H9 (cell line): ENCODE measurements around the gene LMF1. TPM values are rescaled to one million over a fixed set of nuclear protein-coding genes. Genes with fewer than 3 reads are reported as not detected.

Source experiments
- DNase-seq: peaks from one replicate; pipeline ENCODE4 v3.0.0-alpha.2; 2017
- H2AFZ ChIP-seq: one replicate; pipeline ENCODE4 v1.6.1; 2013; ENCODE audit warnings: mild to moderate bottlenecking, low read length, control low read depth, moderate library complexity
- H2AK5ac ChIP-seq: 2 replicates; pipeline ENCODE4 v1.6.1; 2013; ENCODE audit warnings: low read length, control low read depth, mixed read lengths; ENCODE audit not compliant: insufficient read length
- H2BK120ac ChIP-seq: one replicate; pipeline ENCODE4 v1.6.1; 2013; ENCODE audit warnings: low read depth, mild to moderate bottlenecking, low read length, control low read depth, inconsistent platforms; ENCODE audit not compliant: poor library complexity, severe bottlenecking
- H2BK12ac ChIP-seq: 2 replicates; pipeline ENCODE4 v1.6.1; 2013; ENCODE audit warnings: low read length, control low read depth, mixed read lengths, low read depth; ENCODE audit not compliant: insufficient read length
- H2BK15ac ChIP-seq: 2 replicates; pipeline ENCODE4 v1.6.1; 2013; ENCODE audit warnings: low read depth, low read length, control low read depth
- H2BK20ac ChIP-seq: one replicate; pipeline ENCODE4 v1.6.1; 2013; ENCODE audit warnings: low read depth, mild to moderate bottlenecking, low read length, control low read depth, inconsistent platforms; ENCODE audit not compliant: poor library complexity, severe bottlenecking
- H2BK5ac ChIP-seq: 2 replicates; pipeline ENCODE4 v1.6.1; 2013; ENCODE audit warnings: low read length, control low read depth, mixed read lengths; ENCODE audit not compliant: insufficient read length
- H3K14ac ChIP-seq: 2 replicates; pipeline ENCODE4 v1.6.1; 2013; ENCODE audit warnings: low read length, control low read depth; ENCODE audit not compliant: insufficient read depth
- H3K18ac ChIP-seq: 2 replicates; pipeline ENCODE4 v1.6.1; 2013; ENCODE audit warnings: low read depth, mild to moderate bottlenecking, mixed read lengths, low read length, control low read depth; ENCODE audit not compliant: insufficient read length
- H3K23ac ChIP-seq: 2 replicates; pipeline ENCODE4 v1.6.1; 2013; ENCODE audit warnings: low read length, control low read depth, mixed read lengths, low read depth; ENCODE audit not compliant: insufficient read length
- H3K23me2 ChIP-seq: 2 replicates; pipeline ENCODE4 v1.6.1; 2013; ENCODE audit warnings: low read depth, mild to moderate bottlenecking, mixed read lengths, low read length, control low read depth; ENCODE audit not compliant: insufficient read length, poor library complexity, severe bottlenecking
- H3K27ac ChIP-seq: 2 replicates; pipeline ENCODE4 v1.5.1; 2013; ENCODE audit warnings: low read length, control low read depth, mixed read lengths, low read depth; ENCODE audit not compliant: insufficient read length
- H3K27me3 ChIP-seq: 2 replicates; pipeline ENCODE4 v1.6.1; 2013; ENCODE audit warnings: low read length, control low read depth, inconsistent platforms; ENCODE audit not compliant: insufficient read depth
- H3K4ac ChIP-seq: 2 replicates; pipeline ENCODE4 v1.6.1; 2013; ENCODE audit warnings: low read depth, mild to moderate bottlenecking, control low read depth, inconsistent platforms, low read length, moderate library complexity
- H3K4me1 ChIP-seq: 2 replicates; pipeline ENCODE4 v1.6.1; 2013; ENCODE audit warnings: low read length, control low read depth, inconsistent platforms; ENCODE audit not compliant: insufficient read depth
- H3K4me2 ChIP-seq: 2 replicates; pipeline ENCODE4 v1.6.1; 2013; ENCODE audit warnings: low read length, control low read depth, mixed read lengths; ENCODE audit not compliant: insufficient read length, insufficient read depth
- H3K56ac ChIP-seq: 2 replicates; pipeline ENCODE4 v1.6.1; 2013; ENCODE audit warnings: low read depth, mild to moderate bottlenecking, mixed read lengths, low read length, control low read depth; ENCODE audit not compliant: insufficient read length
- H3K79me1 ChIP-seq: 2 replicates; pipeline ENCODE4 v1.6.1; 2013; ENCODE audit warnings: low read depth, mild to moderate bottlenecking, moderate library complexity, low read length, control low read depth, inconsistent platforms; ENCODE audit not compliant: insufficient read depth, poor library complexity, severe bottlenecking
- H3K79me2 ChIP-seq: 2 replicates; pipeline ENCODE4 v1.6.1; 2013; ENCODE audit warnings: low read length, control low read depth, inconsistent platforms; ENCODE audit not compliant: insufficient read depth
- H3K9ac ChIP-seq: 2 replicates; pipeline ENCODE4 v1.6.1; 2013; ENCODE audit warnings: low read length, control low read depth, mixed read lengths; ENCODE audit not compliant: insufficient read length; ENCODE audit errors: extremely low read depth
- H3K9me3 ChIP-seq: one replicate; pipeline ENCODE4 v1.6.1; 2013; ENCODE audit warnings: low read depth, low read length, inconsistent platforms; ENCODE audit not compliant: control insufficient read depth
- H3T11ph ChIP-seq: one replicate; pipeline ENCODE4 v1.6.1; 2013; ENCODE audit warnings: mild to moderate bottlenecking, low read length, control low read depth, inconsistent platforms
- H4K20me1 ChIP-seq: one replicate; pipeline ENCODE4 v1.6.1; 2013; ENCODE audit not compliant: control insufficient read depth, insufficient read length, insufficient read depth
- H4K5ac ChIP-seq: 2 replicates; pipeline ENCODE4 v1.6.1; 2013; ENCODE audit warnings: low read depth, mild to moderate bottlenecking, mixed read lengths, low read length, control low read depth; ENCODE audit not compliant: insufficient read length
- H4K8ac ChIP-seq: replicated peaks from 2 replicates; pipeline ENCODE4 v1.6.1; 2013; ENCODE audit warnings: low read length, control low read depth, mixed read lengths, low read depth; ENCODE audit not compliant: insufficient read length
- H4K91ac ChIP-seq: 2 replicates; pipeline ENCODE4 v1.6.1; 2013; ENCODE audit warnings: low read depth, mild to moderate bottlenecking, moderate library complexity, mixed read lengths, low read length, control low read depth; ENCODE audit not compliant: insufficient read length
- H3K27ac Mint-ChIP-seq, 3 experiments: 2 replicates in 2 of 3; 3 replicates in 1 of 3; pipeline ENCODE4 v1.8.0; 2020 to 2021; ENCODE audit warnings: mixed read lengths in 3 of 3, mild to moderate bottlenecking in 1 of 3, moderate library complexity in 1 of 3
- H3K27me3 Mint-ChIP-seq: 2 replicates; pipeline ENCODE4 v1.8.0; 2021; ENCODE audit warnings: low read depth, mild to moderate bottlenecking, moderate library complexity, mixed read lengths
- H3K36me3 Mint-ChIP-seq, 3 experiments: 2 replicates in 2 of 3; 3 replicates in 1 of 3; pipeline ENCODE4 v1.8.0; 2020 to 2021; ENCODE audit warnings: low read depth in 3 of 3, mixed read lengths in 3 of 3; ENCODE audit not compliant: insufficient read depth in 1 of 3
- H3K4me1 Mint-ChIP-seq, 2 experiments: 2 replicates each; pipeline ENCODE4 v1.8.0; 2020; ENCODE audit warnings: mixed read lengths in 2 of 2
- H3K4me3 Mint-ChIP-seq, 2 experiments: 2 replicates in 1 of 2; 3 replicates in 1 of 2; pipeline ENCODE4 v1.8.0; 2020 to 2021; ENCODE audit warnings: mild to moderate bottlenecking in 2 of 2, mixed read lengths in 2 of 2, moderate library complexity in 1 of 2
- H3K9me3 Mint-ChIP-seq, 2 experiments: 2 replicates in 1 of 2; 3 replicates in 1 of 2; pipeline ENCODE4 v1.8.0; 2020; ENCODE audit warnings: mild to moderate bottlenecking in 2 of 2, mixed read lengths in 2 of 2, moderate library complexity in 1 of 2
- CTCF ChIP-seq: fragments of 200-600 bp; sonication (generic); conservative IDR thresholded peaks from 3 replicates; pipeline ENCODE4 v1.8.0; 2021; ENCODE audit warnings: antibody characterized with exemption, mild to moderate bottlenecking
- WGBS: extraction: QIAGEN DNeasy Blood & Tissue Kit; methylation state at CpG from one replicate; pipeline ENCODE4 v1.1.7; 2013; ENCODE audit warnings: missing lambda C conversion rate, low lambda C conversion rate, mixed read lengths; ENCODE audit not compliant: insufficient read length; ENCODE audit errors: extremely low coverage; 5-methylcytosine and 5-hydroxymethylcytosine counted together
- total RNA-seq: library from RNA; stranded (reverse); gene quantifications from 2 replicates; pipeline ENCODE4 v1.2.1, GENCODE V29; 2021

LMF1 gene
- total RNA-seq, 1 experiment from 2014 or later: 7.1 TPM

DNA sequence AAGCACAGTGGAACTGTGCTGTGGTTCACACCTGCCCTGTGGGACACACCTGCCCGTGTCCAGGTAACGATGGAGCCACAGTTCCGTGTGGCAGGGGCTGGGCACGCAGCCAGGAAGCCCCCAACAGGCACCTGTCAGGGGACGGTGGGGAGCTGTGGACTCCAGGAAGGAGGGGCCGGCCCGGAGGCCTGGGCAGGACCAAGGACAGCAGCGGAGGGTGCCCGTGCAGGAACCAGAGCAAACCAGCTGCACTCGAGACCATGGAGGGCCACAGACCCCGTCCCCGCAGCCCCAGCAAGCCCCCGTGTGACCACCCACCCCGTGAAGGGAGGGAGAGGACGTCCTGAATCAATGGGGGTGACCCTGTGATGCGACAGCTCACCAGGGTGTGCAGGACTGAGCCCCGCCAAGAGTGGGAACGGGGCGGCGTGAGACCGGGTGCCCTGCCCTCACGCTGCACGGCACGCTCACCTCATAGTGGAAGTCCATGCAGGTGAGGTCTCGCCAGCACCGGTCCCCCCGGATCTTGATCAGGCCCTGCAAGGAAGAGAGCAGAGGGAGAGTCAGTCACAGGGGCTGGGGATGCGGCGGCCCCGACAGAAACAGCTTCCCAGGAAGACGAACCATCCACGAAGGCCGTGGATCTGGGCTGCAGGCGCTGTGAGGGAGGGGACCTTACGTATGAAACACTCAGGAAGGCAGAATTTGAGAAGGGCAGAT, 78.1 kb downstream of the LMF1 start:
- Histone ChIP-seq H2AFZ (no peak overlapping the region), H2BK20ac (no peak overlapping the region), H3T11ph (no peak overlapping the region), H3K14ac (no peak overlapping the region), H2BK15ac (no peak overlapping the region), H3K56ac (no peak overlapping the region), H2BK12ac (no peak overlapping the region), H4K8ac (no peak overlapping the region), H3K9ac (no peak overlapping the region), H4K20me1 (no peaks in the 10 kb centered on the region), H3K23ac (no peak overlapping the region), H4K5ac (no peak overlapping the region), H4K91ac (no peak overlapping the region), H3K4ac (no peak overlapping the region), H3K4me1 (no peaks in the 10 kb centered on the region), H3K27me3 (no peaks in the 10 kb centered on the region), H3K18ac (no peak overlapping the region), H3K4me2 (no peak overlapping the region), H2AK5ac (no peak overlapping the region), H3K27ac (no peak overlapping the region), H3K79me2 (no peaks in the 10 kb centered on the region), H3K9me3 (no peaks in the 10 kb centered on the region), H3K79me1 (no peaks in the 10 kb centered on the region), H2BK5ac (no peak overlapping the region), H3K23me2 (no peaks in the 10 kb centered on the region), H2BK120ac (no peak overlapping the region)
- Mint-ChIP-seq H3K4me3 (no peak overlapping the region), H3K27ac (peak overlapping the region in 1 of 3 experiments; percentile 57; a peak in 1 of 7 replicates), H3K9me3 (no peaks in the 10 kb centered on the region; a peak in 1 of 5 replicates), H3K36me3 (no peaks in the 10 kb centered on the region), H3K4me1 (peaks cover 0 to 16% of the 10 kb centered on the region in 2 experiments; a peak in 2 of 4 replicates), H3K27me3 (no peaks in the 10 kb centered on the region; the same call in 1 of the 2 replicates)
- no peak for TF ChIP-seq CTCF
- no CpG with 5 or more reads among the region's 35 CpGs for WGBS
- DNase-seq: no peak
